ENCODE results near the gene PITPNB. TPM values are rescaled to one million over a fixed set of nuclear protein-coding genes. Genes with fewer than 3 reads are reported as not detected.

The PITPNB gene
- total RNA-seq, 2 experiments from 2014 or later: 73.3 to 78.4 TPM

Small RNA genes within 50 kb of the gene (microRNA-seq; reads per million reads assigned to microRNA genes)
- gene MIR3199-1 (not detected), gene MIR3199-2 (not detected)

Other genes with a start within 250 kb of the PITPNB start
- under 1 TPM; 0.28 to 0.30 TPM for gene MN1, start 117.5 kb downstream of the PITPNB start, total RNA-seq